HG02938 (cell line): ENCODE measurements around the gene UQCRC1.

Source experiments
- ATAC-seq: cut with Tn5 transposase; IDR thresholded peaks from one replicate; pipeline ENCODE4 v1.9.1; 2021; ENCODE audit warnings: mild to moderate bottlenecking, moderate library complexity; ENCODE audit not compliant: unreplicated experiment

UQCRC1 gene

GRCh38 chr3:48575366-48575765 is 34.1 kb downstream of the UQCRC1 start:
- ATAC-seq = no peak

- ATAC-seq = no peak
Measured at GRCh38 chr3:48573973-48574585, 35.4 kb downstream of the UQCRC1 start.

- no peak for ATAC-seq
Measured at GRCh38 chr3:48572517-48572916, 36.9 kb downstream of the UQCRC1 start.

- no peak for ATAC-seq
Measured at GRCh38 chr3:48571938-48572337, 37.5 kb downstream of the UQCRC1 start.

- ATAC-seq = no peak
Measured at GRCh38 chr3:48569808-48570450, 39.5 kb downstream of the UQCRC1 start.

GRCh38 chr3:48569400-48569799 is 40.0 kb downstream of the UQCRC1 start:
- no peak for ATAC-seq

- ATAC-seq = no peak
Measured at GRCh38 chr3:48568476-48568875, 41.0 kb downstream of the UQCRC1 start.

- ATAC-seq = no peak
Measured at GRCh38 chr3:48567500-48567899, 41.9 kb downstream of the UQCRC1 start.

GRCh38 chr3:48567090-48567489 is 42.4 kb downstream of the UQCRC1 start:
- ATAC-seq = no peak

GRCh38 chr3:48566401-48566760 is 43.1 kb downstream of the UQCRC1 start:
- no peak for ATAC-seq

GRCh38 chr3:48565591-48566400 is 43.6 kb downstream of the UQCRC1 start:
- ATAC-seq = no peak

- ATAC-seq = no peak
Measured at GRCh38 chr3:48565186-48565585, 44.3 kb downstream of the UQCRC1 start.

GRCh38 chr3:48564667-48565066 is 44.8 kb downstream of the UQCRC1 start:
- no peak for ATAC-seq

- ATAC-seq = no peak
Measured at GRCh38 chr3:48564022-48564421, 45.4 kb downstream of the UQCRC1 start.

- no peak for ATAC-seq
Measured at GRCh38 chr3:48563382-48563918, 46.0 kb downstream of the UQCRC1 start, which contains the start of gene UCN2. Gene UCN2, minus strand, starts transcription at chr3:48563781. Its CDS starts 657 bp downstream, at chr3:48563124.

- ATAC-seq = no peak
Measured at GRCh38 chr3:48562367-48563095, 46.9 kb downstream of the UQCRC1 start.

GRCh38 chr3:48561045-48561736 is 48.3 kb downstream of the UQCRC1 start:
- ATAC-seq = no peak

- ATAC-seq = no peak
Measured at GRCh38 chr3:48560648-48561018, 48.8 kb downstream of the UQCRC1 start.

- no peak for ATAC-seq
Measured at GRCh38 chr3:48558493-48559134, 50.8 kb downstream of the UQCRC1 start.
